HT-29 (cell line): ENCODE data around the gene LIPN. TPM values are rescaled to one million over a fixed set of nuclear protein-coding genes. Genes with fewer than 3 reads are reported as not detected.
"Not testable (repeated sequence)": the region's sequence is repeated elsewhere in the genome, so short reads cannot be mapped to it uniquely, and the experiment has no call there.

ENCODE experiments used
- DNase-seq: peaks from one replicate; pipeline ENCODE4 v3.0.0-alpha.2; 2015; ENCODE audit warnings: low spot score
- total RNA-seq: library from RNA; depleted of rRNA; stranded (reverse); fragments of >200 nt; shearing (Covaris generic); gene quantifications from 2 replicates; pipeline ENCODE4 v1.2.3, GENCODE V29; 2014; rRNA removed

LIPN gene, protein sequence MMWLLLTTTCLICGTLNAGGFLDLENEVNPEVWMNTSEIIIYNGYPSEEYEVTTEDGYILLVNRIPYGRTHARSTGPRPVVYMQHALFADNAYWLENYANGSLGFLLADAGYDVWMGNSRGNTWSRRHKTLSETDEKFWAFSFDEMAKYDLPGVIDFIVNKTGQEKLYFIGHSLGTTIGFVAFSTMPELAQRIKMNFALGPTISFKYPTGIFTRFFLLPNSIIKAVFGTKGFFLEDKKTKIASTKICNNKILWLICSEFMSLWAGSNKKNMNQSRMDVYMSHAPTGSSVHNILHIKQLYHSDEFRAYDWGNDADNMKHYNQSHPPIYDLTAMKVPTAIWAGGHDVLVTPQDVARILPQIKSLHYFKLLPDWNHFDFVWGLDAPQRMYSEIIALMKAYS
- total RNA-seq: not detected in 2 replicates

GRCh38 chr10:88759366-88760101, at the start of gene LIPN:
Gene LIPN (plus strand): TSS chr10:88760020. CDS start chr10:88761406, 1,386 bp downstream.
- DNase-seq: no peak

DNA sequence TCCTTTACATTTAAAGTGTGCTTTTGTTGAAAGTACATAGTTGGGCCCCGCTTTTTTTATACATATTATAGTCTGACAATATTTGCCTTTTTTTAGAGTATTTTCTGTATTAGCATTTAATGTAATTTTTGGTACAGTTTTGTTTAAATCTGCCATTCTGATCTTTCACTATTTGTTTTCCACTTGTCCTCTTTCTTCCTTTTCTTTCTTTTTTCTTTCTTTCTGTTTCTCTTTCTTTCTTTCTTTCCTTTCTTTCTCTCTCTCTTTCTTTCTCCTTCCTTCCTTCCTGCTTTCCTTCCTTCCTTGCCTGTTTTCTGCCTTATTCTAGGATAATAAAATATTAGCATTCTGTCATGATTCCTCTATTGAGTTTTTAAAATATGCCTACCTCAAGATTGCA, 44.3 kb upstream of the LIPN start:
- DNase-seq: no peak

- DNase-seq: no peak
These were observed 38.4 kb upstream of the LIPN start for GRCh38 chr10:88721392-88721791.

GRCh38 chr10:88725798-88726197, 34.0 kb upstream of the LIPN start:
- DNase-seq: no peak

DNA sequence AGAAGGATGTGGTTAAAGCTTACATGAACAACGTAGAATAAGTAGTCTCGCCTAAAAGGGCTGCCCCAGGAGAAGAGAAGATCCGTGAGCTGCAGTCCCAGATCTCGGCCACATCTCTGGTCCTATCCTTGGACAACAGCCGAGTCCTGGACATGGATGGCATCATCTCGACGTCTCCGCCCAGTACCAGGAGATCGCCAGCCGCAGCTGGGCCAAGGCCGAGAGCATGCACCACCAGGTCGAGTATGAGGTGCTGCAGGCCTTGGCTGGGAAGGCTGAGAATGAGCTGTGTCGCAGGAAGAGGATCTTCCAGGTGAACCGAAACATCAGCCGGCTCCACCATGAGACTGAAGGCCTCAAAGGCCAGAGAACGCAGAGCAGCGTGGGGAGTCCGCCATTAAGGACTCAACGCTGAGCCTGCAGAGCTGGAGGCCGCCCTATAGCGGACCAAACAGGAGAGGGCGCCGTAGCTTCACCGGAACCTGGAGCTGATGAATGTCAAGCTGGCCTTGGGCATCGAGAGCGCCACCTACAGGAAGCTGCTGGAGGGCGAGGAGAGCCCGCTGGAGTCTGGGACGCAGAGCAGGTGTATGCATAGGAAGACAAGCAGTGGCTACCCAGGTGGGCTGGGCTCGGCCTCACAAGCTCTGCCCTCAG, 31.6 kb upstream of the LIPN start:
- DNase-seq: peak; percentile 21

GRCh38 chr10:88730864-88731263, 29.0 kb upstream of the LIPN start:
- no peak for DNase-seq

GRCh38 chr10:88731296-88731695, 28.5 kb upstream of the LIPN start:
- DNase-seq: peak; percentile 15

DNA sequence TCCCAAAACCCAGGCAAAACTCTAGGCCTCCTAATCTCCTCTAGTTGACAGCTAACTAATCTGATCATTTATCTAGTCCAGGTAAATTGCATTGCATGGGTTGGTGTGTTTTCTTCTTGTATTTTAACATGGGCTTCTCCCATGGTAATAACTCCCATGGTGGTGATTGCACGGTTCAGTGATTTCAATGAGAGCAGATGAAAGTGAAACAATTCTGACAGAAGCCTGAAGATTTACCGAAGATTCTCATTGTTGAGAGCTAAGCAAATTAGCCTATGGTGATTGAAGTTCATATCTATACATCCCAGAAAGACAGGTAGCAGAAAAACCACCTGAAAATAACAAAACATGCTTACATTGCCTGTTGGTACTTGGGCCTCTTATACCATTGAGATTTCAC, 26.6 kb upstream of the LIPN start:
- DNase-seq: no peak

- no peak for DNase-seq
These were observed 24.2 kb upstream of the LIPN start for GRCh38 chr10:88735661-88736060.

- not testable (repeated sequence) for DNase-seq
These were observed 17.9 kb upstream of the LIPN start for GRCh38 chr10:88741921-88742320.

DNA sequence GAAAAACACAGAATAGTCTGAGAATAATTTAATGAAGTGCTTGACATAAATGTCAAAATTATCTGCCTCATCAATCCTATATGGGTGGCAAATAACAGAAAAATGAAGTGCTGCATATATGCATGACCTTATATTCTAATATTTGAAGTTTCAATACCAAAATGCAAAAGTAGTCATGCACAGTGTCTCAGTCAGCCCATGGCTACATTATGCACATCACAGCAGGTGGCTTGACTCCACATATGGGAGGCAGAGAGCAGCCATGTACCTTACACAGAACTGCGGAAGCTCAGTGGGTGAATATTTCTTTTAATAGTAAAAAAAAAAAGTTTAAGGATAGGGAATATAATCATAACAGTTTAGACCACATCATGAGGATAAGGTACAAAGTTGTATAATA, 17.4 kb upstream of the LIPN start:
- no peak for DNase-seq

GRCh38 chr10:88744002-88744401, 15.8 kb upstream of the LIPN start:
- peak; percentile 42 for DNase-seq

DNA sequence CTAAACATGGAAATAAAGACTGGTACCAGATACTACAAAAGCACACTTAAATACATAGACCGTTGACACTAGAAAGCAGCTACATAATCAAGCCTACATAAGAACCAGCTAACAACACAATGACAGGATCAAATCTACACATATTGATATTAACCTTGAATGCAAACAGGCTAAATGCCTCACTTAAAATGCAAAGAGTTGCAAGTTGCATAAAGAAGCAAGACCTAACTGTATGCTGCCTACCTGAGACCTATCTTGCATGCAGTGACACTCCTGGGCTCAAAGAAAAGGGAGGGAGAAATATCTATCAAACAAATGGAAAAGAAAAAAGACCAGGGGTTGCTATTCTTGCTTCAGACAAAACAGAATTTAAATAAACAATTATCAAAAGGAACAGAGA, 14.2 kb upstream of the LIPN start:
- DNase-seq: no peak

DNA sequence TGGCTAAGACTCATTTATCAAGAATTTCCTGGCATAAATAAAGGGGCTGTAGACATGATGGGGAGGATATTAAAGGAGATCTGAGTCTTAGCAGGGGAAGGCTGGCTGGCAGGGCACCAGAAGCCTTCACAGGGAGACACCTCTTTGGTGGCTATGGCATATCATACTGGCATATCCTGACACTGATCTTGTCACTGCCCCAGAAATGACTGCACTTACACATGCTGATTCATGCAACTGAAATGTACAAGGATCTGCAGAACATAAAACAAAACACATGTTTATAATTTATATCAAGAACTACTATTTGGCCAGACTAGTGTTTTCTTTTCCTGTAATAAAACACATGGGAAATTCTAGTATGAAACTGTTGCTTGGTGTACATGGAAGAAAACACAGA, 5.5 kb upstream of the LIPN start:
- DNase-seq: no peak

- no peak for DNase-seq
These were observed 4.1 kb upstream of the LIPN start for GRCh38 chr10:88755753-88756152.

GRCh38 chr10:88756660-88757059, 3.2 kb upstream of the LIPN start:
- DNase-seq: no peak

GRCh38 chr10:88762906-88763305, 3.1 kb downstream of the LIPN start:
- DNase-seq: no peak

GRCh38 chr10:88763441-88763840, 3.6 kb downstream of the LIPN start:
- DNase-seq: no peak

GRCh38 chr10:88764110-88764509, 4.3 kb downstream of the LIPN start:
- no peak for DNase-seq

GRCh38 chr10:88765816-88766215, 6.0 kb downstream of the LIPN start:
- DNase-seq: no peak

DNA sequence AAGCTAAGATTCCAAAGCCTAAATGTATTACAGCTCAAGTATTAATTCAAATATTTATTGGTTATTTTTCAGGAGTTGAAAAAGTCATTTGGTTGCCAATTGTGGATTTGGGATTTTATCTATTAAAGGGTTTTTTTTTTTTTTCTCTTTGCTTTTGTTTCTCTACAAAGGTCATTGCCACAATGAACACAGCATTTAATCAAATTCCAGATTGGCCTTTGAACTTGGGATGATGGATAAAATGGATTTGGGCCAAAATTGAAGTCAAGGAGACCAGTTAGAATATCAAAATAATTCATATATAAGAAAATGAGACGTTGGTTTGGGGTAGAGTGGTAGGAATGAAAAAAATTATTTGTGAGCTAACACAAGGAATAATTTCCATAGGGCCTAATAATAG, 9.6 kb downstream of the LIPN start:
- DNase-seq: no peak

GRCh38 chr10:88781206-88781605, 21.4 kb downstream of the LIPN start:
- no peak for DNase-seq
